Mucosa of descending colon (tissue), 3 donors: ENCODE measurements around the gene CLCNKA. TPM values are rescaled to one million over a fixed set of nuclear protein-coding genes. Genes with fewer than 3 reads are reported as not detected.

Experiments used
- total RNA-seq, 3 donors: library from RNA; stranded (reverse); fragmentation: NEBNext Ultra II Directional in 2 of 3; extraction: Animal tissue kit (Norgen Biotek cat#: 25700) in 2 of 3; gene quantifications; one replicate each; pipeline versions ENCODE4 v1.2.1 to v1.2.4, GENCODE V29; 2021 to 2023
- donor health status: DM: no; HTN: no; CAD: no; lungs with moderate emphysema.
- donor health status: DM: no; HTN: no; CAD: no.
- donor health status: DM: no; HTN: yes; CAD: no.

Gene CLCNKA
- total RNA-seq, 3 donors from 2014 or later: 1.3 to 3.4 TPM; not detected in 1

Other genes with a start within 250 kb of the CLCNKA start
- gene UQCRHL, start 214.4 kb upstream of the CLCNKA start, total RNA-seq: 1 to 10 TPM; 1.7 to 2.4 (median 2.1) TPM
- gene SPEN, start 174.3 kb upstream of the CLCNKA start, total RNA-seq: 10 to 100 TPM; 48.7 to 60.3 (median 50.6) TPM
- gene ZBTB17, start 45.9 kb upstream of the CLCNKA start, total RNA-seq: 10 to 100 TPM; 29.2 to 40.8 (median 34.6) TPM
- not detected for gene SRARP, start 17.8 kb upstream of the CLCNKA start, total RNA-seq
- gene HSPB7, start 4.0 kb upstream of the CLCNKA start, total RNA-seq: 10 to 100 TPM in 2 of 3 donors, 1 to 10 TPM in 1; 1.5 to 78.0 (median 13.0) TPM
- 1 to 10 TPM in 1 of 3 donors, not detected in 2; 1.2 TPM for gene CLCNKB, start 21.7 kb downstream of the CLCNKA start, total RNA-seq
- 1 to 10 TPM in 1 of 3 donors, not detected in 2; 3.5 TPM for gene FAM131C, start 51.6 kb downstream of the CLCNKA start, total RNA-seq
- 10 to 100 TPM; 36.8 to 43.5 (median 43.5) TPM for gene EPHA2, start 134.0 kb downstream of the CLCNKA start, total RNA-seq
- gene ARHGEF19, start 190.6 kb downstream of the CLCNKA start, total RNA-seq: 10 to 100 TPM in 1 of 3 donors, 1 to 10 TPM in 2; 5.3 to 13.3 (median 9.0) TPM
- gene CPLANE2, start 215.1 kb downstream of the CLCNKA start, total RNA-seq: 1 to 10 TPM; 5.3 to 9.9 (median 5.9) TPM